ACC112 (cell line): ENCODE data around the gene NTS.

Experiments used
- H2AFZ ChIP-seq: fragments of 200-600 bp; sonication (generic); one replicate; pipeline ENCODE4 v1.6.0; 2017; ENCODE audit warnings: antibody characterized with exemption, low read length; ENCODE audit not compliant: unreplicated experiment
- H3K27ac ChIP-seq: fragments of 200-600 bp; sonication (generic); 2 replicates; pipeline ENCODE4 v1.5.1; 2014; ENCODE audit warnings: low read depth, mild to moderate bottlenecking, antibody characterized with exemption, low read length, moderate library complexity
- H3K27me3 ChIP-seq: fragments of 200-600 bp; sonication (generic); 2 replicates; pipeline ENCODE4 v1.6.1; 2014; ENCODE audit warnings: mild to moderate bottlenecking, antibody characterized with exemption, low read length, moderate library complexity, mixed read lengths; ENCODE audit not compliant: insufficient read depth
- H3K36me3 ChIP-seq: fragments of 200-600 bp; sonication (generic); 2 replicates; pipeline ENCODE4 v1.6.1; 2016; ENCODE audit warnings: mild to moderate bottlenecking, antibody characterized with exemption, low read length, moderate library complexity, mixed read lengths; ENCODE audit not compliant: insufficient read depth
- H3K4me1 ChIP-seq: fragments of 200-600 bp; sonication (generic); one replicate; pipeline ENCODE4 v1.6.1; 2016; ENCODE audit warnings: low read length, mixed read lengths; ENCODE audit not compliant: insufficient read depth, unreplicated experiment, control insufficient read depth
- H3K4me3 ChIP-seq: fragments of 200-600 bp; sonication (generic); 2 replicates; pipeline ENCODE4 v1.5.1; 2014; ENCODE audit warnings: mild to moderate bottlenecking, low read depth, low read length
- H3K79me2 ChIP-seq: fragments of 200-600 bp; sonication (generic); one replicate; pipeline ENCODE4 v1.6.0; 2016; ENCODE audit warnings: low read length; ENCODE audit not compliant: control insufficient read depth, unreplicated experiment, insufficient read depth

NTS gene, protein sequence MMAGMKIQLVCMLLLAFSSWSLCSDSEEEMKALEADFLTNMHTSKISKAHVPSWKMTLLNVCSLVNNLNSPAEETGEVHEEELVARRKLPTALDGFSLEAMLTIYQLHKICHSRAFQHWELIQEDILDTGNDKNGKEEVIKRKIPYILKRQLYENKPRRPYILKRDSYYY

DNA sequence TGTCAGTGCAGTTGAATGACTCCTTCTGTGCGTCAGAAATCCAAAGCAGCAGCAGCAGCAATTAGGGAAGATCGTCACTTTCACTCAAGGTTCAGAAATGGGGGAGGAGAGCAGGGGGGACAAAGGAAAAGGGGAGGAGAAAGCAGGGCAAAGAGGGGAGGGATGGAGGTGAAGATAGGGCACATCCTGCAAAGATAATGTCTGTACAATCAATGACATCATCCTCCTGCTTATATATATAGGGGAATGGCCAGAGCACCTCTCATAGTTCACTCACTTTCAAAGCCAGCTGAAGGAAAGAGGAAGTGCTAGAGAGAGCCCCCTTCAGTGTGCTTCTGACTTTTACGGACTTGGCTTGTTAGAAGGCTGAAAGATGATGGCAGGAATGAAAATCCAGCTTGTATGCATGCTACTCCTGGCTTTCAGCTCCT is at the start of gene NTS:
Gene NTS (plus strand): TSS at position 265 of the 431 bp plus-strand sequence. CDS start 109 bp downstream, at position 374.
- Histone ChIP-seq H3K36me3 (no peaks in the 10 kb centered on the region), H2AFZ (peak within 1 kb of the TSS; percentile 35), H3K79me2 (no peaks in the 10 kb centered on the region), H3K27me3 (no peaks in the 10 kb centered on the region), H3K27ac (no peak within 1 kb of the TSS), H3K4me1 (no peaks in the 10 kb centered on the region), H3K4me3 (0 out of 2 replicates have a peak within 1 kb of the TSS, but pooled peaks have one; percentile 13)

DNA sequence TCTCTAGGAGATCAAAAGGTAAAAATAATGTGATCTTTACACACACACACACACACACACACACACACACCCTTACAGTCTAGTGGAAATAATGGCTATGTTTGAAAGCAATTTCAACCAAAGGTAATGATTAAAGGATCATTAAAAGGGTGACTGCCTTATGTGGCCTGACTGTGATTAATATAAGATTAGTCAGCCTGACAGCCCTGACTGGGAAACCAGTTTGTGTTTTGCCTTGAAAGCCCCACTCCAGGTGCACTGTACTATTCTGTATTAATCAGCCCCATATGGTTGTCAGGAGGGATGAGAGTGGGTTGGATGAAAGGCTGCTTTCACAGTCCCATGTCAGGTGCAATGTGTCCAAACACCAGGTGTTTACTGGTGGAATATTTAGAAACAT is 48.3 kb upstream of the NTS start:
- no peak overlapping the region for H3K27ac ChIP-seq
- H3K4me1 ChIP-seq = peaks cover 28% of the 10 kb centered on the region
- no peaks in the 10 kb centered on the region for H3K79me2 ChIP-seq
- no peak overlapping the region for H2AFZ ChIP-seq
- no peaks in the 10 kb centered on the region for H3K36me3 ChIP-seq
- H3K4me3 ChIP-seq = no peak overlapping the region
- no peaks in the 10 kb centered on the region for H3K27me3 ChIP-seq

DNA sequence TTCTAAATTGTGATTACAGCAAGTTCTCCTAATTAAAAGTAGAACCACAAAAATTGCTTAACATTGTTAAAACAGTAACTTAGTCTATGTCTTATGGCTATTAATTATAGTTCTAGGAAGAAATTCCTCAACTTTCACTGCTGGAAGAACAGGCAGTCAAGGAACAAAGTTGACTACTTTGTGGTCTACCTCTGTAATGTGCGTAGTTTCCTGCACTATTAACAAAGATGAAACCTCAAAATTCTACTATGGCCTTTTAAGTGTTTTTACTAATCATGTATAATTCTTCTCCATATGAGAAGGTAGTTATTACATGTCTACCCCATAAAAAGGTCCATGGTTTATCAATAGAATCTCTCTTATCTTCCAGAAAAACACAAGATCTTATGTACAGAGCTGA is 45.5 kb upstream of the NTS start:
- Histone ChIP-seq H2AFZ (no peak overlapping the region), H3K4me3 (no peak overlapping the region), H3K27me3 (no peaks in the 10 kb centered on the region), H3K4me1 (peaks cover 35% of the 10 kb centered on the region), H3K36me3 (no peaks in the 10 kb centered on the region), H3K27ac (no peak overlapping the region), H3K79me2 (no peaks in the 10 kb centered on the region)

DNA sequence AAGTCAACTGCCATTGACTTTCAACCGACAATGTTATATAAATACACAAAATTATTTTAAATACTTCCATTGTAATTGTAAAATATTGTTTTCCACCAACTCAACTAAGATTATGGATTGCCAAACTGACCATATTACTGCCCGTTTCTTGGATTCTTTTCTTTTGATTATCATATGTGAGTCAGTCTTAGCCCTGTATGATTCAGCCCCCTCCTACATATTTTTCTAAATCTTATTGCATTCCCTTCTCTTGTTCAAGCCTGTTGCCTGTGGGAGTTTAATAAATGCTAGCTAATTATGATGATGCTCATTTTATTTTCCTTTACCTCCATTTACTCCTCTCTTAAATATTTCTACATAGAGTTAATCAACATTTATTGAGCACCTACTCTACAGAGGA is 44.7 kb upstream of the NTS start:
- Histone ChIP-seq H3K36me3 (no peaks in the 10 kb centered on the region), H3K79me2 (no peaks in the 10 kb centered on the region), H3K4me1 (peaks cover 35% of the 10 kb centered on the region), H3K4me3 (no peak overlapping the region), H3K27me3 (no peaks in the 10 kb centered on the region), H2AFZ (peak overlapping the region; percentile 15), H3K27ac (no peak overlapping the region)

DNA sequence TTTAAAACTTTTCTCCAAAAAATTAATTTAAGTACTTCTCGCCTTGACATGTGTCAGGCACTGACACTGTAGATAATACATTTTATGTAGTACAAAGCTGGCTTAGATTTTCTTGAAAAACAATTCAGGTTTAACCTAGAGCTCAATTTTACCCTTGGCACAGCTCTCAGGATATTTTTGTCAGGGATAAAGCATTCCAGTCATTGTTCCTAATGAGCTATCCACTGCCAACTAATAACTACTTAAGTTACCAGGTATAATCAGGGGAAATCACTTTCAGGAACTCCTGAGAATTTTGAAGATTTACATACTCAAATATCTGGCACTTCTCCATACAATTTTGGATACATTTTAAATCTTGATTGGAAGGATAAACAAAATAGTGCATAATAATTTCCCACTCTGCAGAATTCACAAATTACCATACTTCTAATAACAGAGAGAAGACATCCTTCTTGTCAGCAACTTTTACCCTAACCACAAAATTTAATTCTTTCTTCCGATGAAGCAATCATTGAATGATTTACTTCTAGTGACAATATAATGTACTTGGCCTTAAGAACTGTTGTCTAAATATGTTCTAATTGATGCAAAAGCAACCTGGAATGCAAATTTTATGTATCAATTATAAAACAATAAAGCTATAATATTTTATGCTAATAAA is 42.6 kb upstream of the NTS start:
- no peak overlapping the region for H2AFZ ChIP-seq

DNA sequence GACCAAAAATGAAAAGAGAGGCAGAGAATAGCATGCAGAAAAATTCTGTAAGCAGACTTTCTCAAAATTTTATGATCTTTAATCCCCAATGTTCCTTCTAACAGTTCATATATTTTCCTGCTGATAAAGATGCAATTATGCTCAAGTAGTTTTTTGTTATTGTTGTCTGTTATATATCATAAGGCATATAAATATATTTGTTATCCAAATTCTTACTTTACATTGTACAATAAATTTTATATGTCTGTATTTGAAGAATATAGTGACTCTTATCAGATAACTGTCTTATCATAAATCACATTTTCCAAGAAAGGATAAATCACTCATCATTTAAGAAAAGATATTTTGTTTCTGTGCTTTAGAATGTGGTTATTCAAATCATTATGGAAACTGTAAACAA is 40.5 kb upstream of the NTS start:
- H3K79me2 ChIP-seq = no peaks in the 10 kb centered on the region
- peaks cover 42% of the 10 kb centered on the region for H3K4me1 ChIP-seq
- H3K27me3 ChIP-seq = no peaks in the 10 kb centered on the region
- H3K27ac ChIP-seq = no peak overlapping the region
- 0 out of 2 replicates have a peak overlapping the region, but pooled peaks have one; percentile 33 for H3K4me3 ChIP-seq
- H2AFZ ChIP-seq = peak overlapping the region; percentile 1
- H3K36me3 ChIP-seq = no peaks in the 10 kb centered on the region

More for the DNA sequence above, 42.6 kb upstream of the NTS start:
- H3K36me3 ChIP-seq = no peaks in the 10 kb centered on the region
- H3K27ac ChIP-seq = no peak overlapping the region
- H3K4me1 ChIP-seq = peaks cover 39% of the 10 kb centered on the region
- H3K79me2 ChIP-seq = no peaks in the 10 kb centered on the region
- no peaks in the 10 kb centered on the region for H3K27me3 ChIP-seq
- H3K4me3 ChIP-seq = no peak overlapping the region

DNA sequence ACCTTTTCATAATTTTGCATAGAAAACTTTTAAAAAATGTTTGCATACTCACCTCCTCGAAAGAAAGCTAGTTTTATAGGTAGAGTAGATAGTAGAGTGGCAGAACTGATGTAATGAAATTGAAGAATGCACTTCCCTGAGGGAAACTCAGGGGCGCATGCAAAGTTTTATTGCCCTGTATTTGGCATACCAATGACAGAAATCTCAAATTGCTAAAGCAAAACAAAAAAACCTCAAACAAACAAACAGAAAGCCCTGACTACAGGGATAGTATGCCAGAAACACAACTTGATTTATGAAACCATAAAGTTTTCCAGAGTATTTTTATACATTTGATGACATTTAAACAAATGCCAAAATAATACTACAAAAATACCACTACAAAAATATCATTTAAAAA is 39.7 kb upstream of the NTS start:
- H2AFZ ChIP-seq = no peak overlapping the region
- H3K36me3 ChIP-seq = no peaks in the 10 kb centered on the region
- H3K27ac ChIP-seq = no peak overlapping the region
- no peaks in the 10 kb centered on the region for H3K79me2 ChIP-seq
- H3K4me3 ChIP-seq = peak overlapping the region; percentile 33
- peaks cover 36% of the 10 kb centered on the region for H3K4me1 ChIP-seq
- H3K27me3 ChIP-seq = no peaks in the 10 kb centered on the region

DNA sequence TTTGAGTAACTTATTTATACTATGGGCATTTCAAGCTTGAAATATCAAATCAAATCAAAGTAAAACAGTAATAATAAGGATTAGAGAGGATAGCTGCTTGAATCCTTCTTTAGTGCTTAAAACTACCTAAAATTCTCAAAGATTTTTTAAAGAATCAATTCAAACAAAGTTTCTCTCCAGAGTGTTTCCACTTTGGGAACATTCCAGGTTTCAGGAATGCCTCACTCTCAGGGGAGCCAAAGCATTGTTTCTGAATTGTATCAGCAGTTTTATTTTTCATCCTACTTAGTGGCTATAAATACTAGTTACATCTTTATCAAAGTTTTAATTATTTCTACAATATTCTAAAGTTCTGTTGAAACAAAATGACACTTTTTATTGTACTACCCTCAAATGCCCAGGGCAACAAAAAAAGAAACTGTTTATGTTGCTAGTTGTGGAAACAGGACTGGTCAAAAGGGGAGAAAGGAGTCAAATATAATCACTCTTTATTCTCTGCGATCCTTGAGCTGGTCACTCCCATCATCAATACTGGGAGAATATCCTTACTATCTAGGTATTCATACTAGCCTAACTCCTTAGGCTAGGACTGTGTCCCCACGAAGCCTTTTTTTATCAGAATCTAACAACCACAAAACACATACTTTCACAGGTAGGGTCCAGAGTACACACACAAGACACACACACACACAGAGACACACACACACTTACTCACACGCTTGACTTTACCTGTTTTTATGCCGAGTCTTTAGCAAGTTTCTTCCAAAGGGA is 38.5 kb upstream of the NTS start:
- no peaks in the 10 kb centered on the region for H3K79me2 ChIP-seq
- peak overlapping the region; percentile 79 for H3K4me3 ChIP-seq
- no peaks in the 10 kb centered on the region for H3K36me3 ChIP-seq
- H3K27ac ChIP-seq = peak overlapping the region; percentile 34
- H3K4me1 ChIP-seq = peaks cover 26% of the 10 kb centered on the region
- no peaks in the 10 kb centered on the region for H3K27me3 ChIP-seq
- H2AFZ ChIP-seq = peak overlapping the region; percentile 59

DNA sequence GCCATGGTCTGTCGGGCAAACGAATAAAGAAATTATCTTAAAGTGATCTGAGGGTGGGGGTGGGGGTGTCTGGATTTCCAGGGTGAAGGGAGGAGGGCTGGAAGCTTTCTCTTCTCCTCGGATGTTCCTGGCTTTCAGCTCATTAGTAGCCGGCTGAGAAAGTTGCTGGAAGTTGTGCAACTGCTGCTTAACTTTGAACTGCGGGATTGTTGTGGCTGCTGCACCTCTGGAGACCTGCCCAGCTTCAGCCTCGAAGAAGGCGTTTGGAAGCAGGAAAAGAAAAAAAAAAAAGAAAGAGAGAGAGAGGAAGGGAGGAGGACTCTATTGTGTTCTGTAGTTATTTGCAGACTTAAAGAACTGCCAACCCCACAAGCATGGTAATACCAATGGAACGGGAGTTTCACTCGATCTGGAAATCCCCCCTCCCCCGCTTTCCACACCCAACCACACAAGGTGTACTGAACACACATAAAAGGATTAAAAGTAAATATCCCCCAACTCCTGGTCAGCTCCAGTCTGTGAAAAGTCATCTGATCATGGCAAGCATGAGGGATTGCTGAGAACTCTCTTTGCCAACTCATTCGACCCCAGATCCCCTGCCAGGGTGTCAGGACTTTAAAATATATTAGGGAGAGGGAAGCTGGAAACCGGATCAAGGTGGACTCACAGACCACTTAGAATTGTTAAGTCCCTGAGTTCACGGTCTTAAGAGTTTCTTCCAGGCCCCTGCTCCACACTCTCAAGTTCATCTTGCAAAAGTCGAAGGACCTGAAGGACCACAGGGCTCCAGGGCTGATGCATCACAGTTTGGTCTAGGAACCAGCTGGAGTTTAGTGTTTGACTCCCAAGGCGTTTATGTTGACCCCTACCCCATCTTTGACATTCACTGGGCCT is 37.7 kb upstream of the NTS start, which contains the start of gene RASSF9:
Gene RASSF9 (minus strand): TSS at position 213 of the 894 bp plus-strand sequence. CDS start 208 bp downstream, at position 5.
- H3K4me3 ChIP-seq = peak within 1 kb of the TSS; percentile 79
- no peaks in the 10 kb centered on the region for H3K27me3 ChIP-seq
- H3K27ac ChIP-seq = peak within 1 kb of the TSS; percentile 34
- H3K36me3 ChIP-seq = no peaks in the 10 kb centered on the region
- H3K4me1 ChIP-seq = peaks cover 21% of the 10 kb centered on the region
- H3K79me2 ChIP-seq = no peaks in the 10 kb centered on the region
- H2AFZ ChIP-seq = peak within 1 kb of the TSS; percentile 59
